Measurements from ENCODE around the gene LY6G5B.

The LY6G5B gene

GRCh38 chr6:31663961-31664789 is 5.6 kb upstream of the LY6G5B start:
- DNase-seq = peak; percentile 29

- peak; percentile 96 for DNase-seq
Measured at GRCh38 chr6:31664790-31665500, 4.8 kb upstream of the LY6G5B start, which contains the start of gene GPANK1. TSS of gene GPANK1 (minus strand) at chr6:31664997. CDS start at chr6:31664478, 519 bp downstream.

- DNase-seq = peak; percentile 94
Measured at GRCh38 chr6:31665501-31666336, 4.1 kb upstream of the LY6G5B start, which contains the start of gene CSNK2B. TSS of gene CSNK2B (plus strand) at chr6:31666080. CDS start at chr6:31666832, 752 bp downstream.

GRCh38 chr6:31666337-31666965 is 3.3 kb upstream of the LY6G5B start:
- DNase-seq = no peak

- no peak for DNase-seq
Measured at GRCh38 chr6:31676322-31676903, 6.6 kb downstream of the LY6G5B start.

- DNase-seq = no peak
Measured at GRCh38 chr6:31676904-31677303, 7.1 kb downstream of the LY6G5B start.

GRCh38 chr6:31677955-31678354 is 8.2 kb downstream of the LY6G5B start:
- DNase-seq = no peak

- DNase-seq = peak; percentile 68
Measured at GRCh38 chr6:31680226-31681134, 10.7 kb downstream of the LY6G5B start, which contains the start of gene LY6G5C. TSS of gene LY6G5C (minus strand) at chr6:31681067. CDS start at chr6:31680373, 694 bp downstream.

GRCh38 chr6:31681135-31681671 is 11.4 kb downstream of the LY6G5B start:
- DNase-seq = no peak

- no peak for DNase-seq
Measured at GRCh38 chr6:31683591-31683990, 13.8 kb downstream of the LY6G5B start.

GRCh38 chr6:31686483-31686882 is 16.7 kb downstream of the LY6G5B start:
- no peak for DNase-seq

- DNase-seq = no peak
Measured at GRCh38 chr6:31687321-31687720, 17.5 kb downstream of the LY6G5B start.

- DNase-seq = no peak
Measured at GRCh38 chr6:31687860-31688693, 18.3 kb downstream of the LY6G5B start.

- DNase-seq = no peak
Measured at GRCh38 chr6:31689249-31690110, 19.7 kb downstream of the LY6G5B start.

- no peak for DNase-seq
Measured at GRCh38 chr6:31690231-31691077, 20.7 kb downstream of the LY6G5B start.

- no peak for DNase-seq
Measured at GRCh38 chr6:31691078-31691463, 21.3 kb downstream of the LY6G5B start.

GRCh38 chr6:31691564-31692108 is 21.9 kb downstream of the LY6G5B start:
- no peak for DNase-seq
